Pericardium fibroblast (primary cell): Measurements from ENCODE around the gene AP1G2. TPM values are rescaled to one million over a fixed set of nuclear protein-coding genes. Genes with fewer than 3 reads are reported as not detected.

ENCODE experiments used
- total RNA-seq: library from RNA; depleted of rRNA; stranded (reverse); fragments of >200 nt; gene quantifications from 2 replicates; pipeline ENCODE4 v1.2.3, GENCODE V29; 2015

The AP1G2 gene
- 18.3 and 29.8 TPM in 2 replicates for total RNA-seq

GRCh38 chr14:23567186-23568020, at the start of gene AP1G2:
Gene AP1G2 (minus strand): TSS chr14:23567791. CDS start chr14:23567314, 477 bp downstream.

GRCh38 chr14:23578560-23579310, 11.1 kb upstream of the AP1G2 start, which contains the start of gene JPH4:
Gene JPH4 (minus strand): TSS chr14:23578790. CDS start chr14:23577453, 1,337 bp downstream.

GRCh38 chr14:23555882-23556699, 11.5 kb downstream of the AP1G2 start, which contains the start of gene THTPA:
Gene THTPA (plus strand): TSS chr14:23556271. CDS start chr14:23556758, 487 bp downstream.

GRCh38 chr14:23551266-23552028, 16.1 kb downstream of the AP1G2 start, which contains the start of gene ZFHX2:
Gene ZFHX2 (minus strand): TSS chr14:23551765. CDS start chr14:23535325, 16,440 bp downstream.

Other genes starting within 250 kb of the AP1G2 start
- 38.5 and 55.7 TPM in 2 replicates for gene PABPN1, start 246.3 kb downstream of the AP1G2 start, total RNA-seq
- 23.2 and 24.8 TPM in 2 replicates for gene SLC22A17, start 214.9 kb downstream of the AP1G2 start, total RNA-seq
- gene EFS, start 202.6 kb downstream of the AP1G2 start, total RNA-seq = 8.6 and 12.9 TPM in 2 replicates
- gene IL25, start 195.0 kb downstream of the AP1G2 start, total RNA-seq = not detected in 2 replicates
- not detected in 2 replicates for gene CMTM5, start 190.7 kb downstream of the AP1G2 start, total RNA-seq
- gene MYH6, start 159.5 kb downstream of the AP1G2 start, total RNA-seq = not detected in 2 replicates
- 2.3 TPM in 1 of 2 replicates, not detected in the other for gene MYH7, start 132.1 kb downstream of the AP1G2 start, total RNA-seq
- gene NGDN, start 98.1 kb downstream of the AP1G2 start, total RNA-seq = 20.4 and 23.9 TPM in 2 replicates
- 0.12 and 0.17 TPM in 2 replicates for gene ZFHX2, start 16.0 kb downstream of the AP1G2 start, total RNA-seq
- 8.5 and 11.8 TPM in 2 replicates for gene THTPA, start 11.5 kb downstream of the AP1G2 start, total RNA-seq
- 0.09 and 0.12 TPM in 2 replicates for gene JPH4, start 11.0 kb upstream of the AP1G2 start, total RNA-seq
- 0.51 TPM in 1 of 2 replicates, not detected in the other for gene DHRS2, start 68.6 kb upstream of the AP1G2 start, total RNA-seq